Pulmonary artery endothelial cell (primary cell): Measurements from ENCODE around the gene MROH8. TPM values are rescaled to one million over a fixed set of nuclear protein-coding genes. Genes with fewer than 3 reads are reported as not detected.
A peak's percentile ranks its signal among the peaks of the same experiment; 100 is the strongest.
"Not testable (repeated sequence)": the region's sequence is repeated elsewhere in the genome, so short reads cannot be mapped to it uniquely, and the experiment has no call there.

Experiments
- DNase-seq: peaks from one replicate; pipeline ENCODE4 v3.0.0-alpha.2; 2011; ENCODE audit warnings: low read depth, low spot score
- total RNA-seq: library from RNA; depleted of rRNA; stranded (reverse); fragments of >200 nt; gene quantifications from 2 replicates; pipeline ENCODE4 v1.2.3, GENCODE V29; 2014

MROH8 gene
- total RNA-seq, 1 donor from 2014 or later: 0.86 TPM

GRCh38 chr20:37095599-37096414, 83.5 kb downstream of the MROH8 start, which contains the start of gene RBL1:
Gene RBL1 (minus strand): TSS chr20:37095997. CDS start chr20:37095928, 69 bp downstream.
- peak; percentile 33 for DNase-seq

- no peak for DNase-seq
These were observed 84.2 kb downstream of the MROH8 start for GRCh38 chr20:37095108-37095598.

- no peak for DNase-seq
These were observed 88.9 kb downstream of the MROH8 start for GRCh38 chr20:37090407-37090806.

GRCh38 chr20:37081717-37082289, 97.5 kb downstream of the MROH8 start:
- no peak for DNase-seq

- no peak for DNase-seq
These were observed 102.3 kb downstream of the MROH8 start for GRCh38 chr20:37077009-37077408.

- DNase-seq: no peak
These were observed 103.2 kb downstream of the MROH8 start for GRCh38 chr20:37075932-37076685.

GRCh38 chr20:37072293-37073196, 106.8 kb downstream of the MROH8 start:
- DNase-seq: no peak

GRCh38 chr20:37071481-37071911, 107.9 kb downstream of the MROH8 start:
- peak; percentile 4 for DNase-seq

- DNase-seq: not testable (repeated sequence)
These were observed 109.8 kb downstream of the MROH8 start for GRCh38 chr20:37069563-37069962.

- no peak for DNase-seq
These were observed 113.2 kb downstream of the MROH8 start for GRCh38 chr20:37066168-37066567.

- DNase-seq: no peak
These were observed 124.1 kb downstream of the MROH8 start for GRCh38 chr20:37055276-37055675.

- no peak for DNase-seq
These were observed 126.0 kb downstream of the MROH8 start for GRCh38 chr20:37053230-37053950.

Other genes with a start within 250 kb of the MROH8 start
- gene SAMHD1, start 227.8 kb downstream of the MROH8 start, total RNA-seq: 19.9 and 32.0 TPM in 2 replicates
- 13.1 and 14.3 TPM in 2 replicates for gene RBL1, start 83.6 kb downstream of the MROH8 start, total RNA-seq
- gene RPN2, start 218 bp downstream of the MROH8 start, total RNA-seq: 200 and 269 TPM in 2 replicates
- gene GHRH, start 82.3 kb upstream of the MROH8 start, total RNA-seq: not detected in 2 replicates
- 14.0 and 21.2 TPM in 2 replicates for gene MANBAL, start 110.1 kb upstream of the MROH8 start, total RNA-seq
- 16.6 and 20.2 TPM in 2 replicates for gene SRC, start 166.6 kb upstream of the MROH8 start, total RNA-seq